Measurements from ENCODE around the gene PARD3B.

GRCh38 chr2:204966245-204966644, 421.0 kb downstream of the PARD3B start:
- TF ChIP-seq NR2C2 (IDR thresholded peaks at IDR 0.05; ENCODE audit: borderline replicate concordance, control insufficient read depth, insufficient read length, low read depth): no peak
- no peak for TF ChIP-seq NR2C1 (IDR thresholded peaks at IDR 0.05)
- TF ChIP-seq CTCF (IDR thresholded peaks at IDR 0.05 in 2 of 3, conservative IDR thresholded peaks at IDR 0.05 in 1 of 3; ENCODE audit: control insufficient read depth in 2 of 3, extremely low read depth in 1 of 3, insufficient read depth in 1 of 3, low read depth in 3 of 3, low read length in 3 of 3): no peak
